NCI-H1092 (cell line): ENCODE measurements around the gene DACT2.
"Not testable (repeated sequence)": the region's sequence is repeated elsewhere in the genome, so short reads cannot be mapped to it uniquely, and the experiment has no call there.

Source experiments
- DNase-seq: peaks from one replicate; lab custom pipeline; 2025; lab: John Stamatoyannopoulos, UW

Gene DACT2, protein sequence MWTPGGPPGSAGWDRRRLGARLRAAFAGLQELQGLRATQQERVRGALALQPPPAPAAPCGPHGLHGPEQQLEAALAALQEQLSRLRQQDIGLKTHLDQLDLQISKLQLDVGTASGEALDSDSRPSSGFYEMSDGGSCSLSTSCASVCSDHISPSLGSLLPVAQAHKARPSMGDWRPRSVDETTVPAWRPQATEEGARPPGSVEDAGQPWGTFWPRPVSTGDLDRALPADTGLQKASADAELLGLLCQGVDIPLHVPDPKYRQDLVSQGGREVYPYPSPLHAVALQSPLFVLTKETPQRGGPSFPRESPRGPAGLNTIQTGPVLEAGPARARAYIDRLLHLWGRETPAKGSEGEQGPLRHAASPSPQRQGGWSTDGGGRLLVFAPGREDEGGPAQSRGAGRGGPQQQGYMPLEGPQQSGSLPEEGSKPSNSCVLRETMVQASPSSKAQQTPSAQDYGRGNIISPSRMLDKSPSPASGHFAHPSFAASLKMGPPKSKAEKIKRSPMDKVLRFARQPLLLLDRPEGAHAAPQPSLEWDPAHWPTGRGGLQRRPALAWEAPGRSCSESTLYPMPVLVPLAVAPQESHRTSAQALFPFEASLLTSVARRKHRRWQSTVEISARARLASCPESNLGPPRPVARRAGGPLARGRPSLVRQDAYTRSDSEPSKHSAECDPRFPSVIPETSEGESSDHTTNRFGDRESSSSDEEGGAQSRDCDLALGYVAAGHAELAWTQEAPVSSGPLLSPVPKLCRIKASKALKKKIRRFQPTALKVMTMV

DNA sequence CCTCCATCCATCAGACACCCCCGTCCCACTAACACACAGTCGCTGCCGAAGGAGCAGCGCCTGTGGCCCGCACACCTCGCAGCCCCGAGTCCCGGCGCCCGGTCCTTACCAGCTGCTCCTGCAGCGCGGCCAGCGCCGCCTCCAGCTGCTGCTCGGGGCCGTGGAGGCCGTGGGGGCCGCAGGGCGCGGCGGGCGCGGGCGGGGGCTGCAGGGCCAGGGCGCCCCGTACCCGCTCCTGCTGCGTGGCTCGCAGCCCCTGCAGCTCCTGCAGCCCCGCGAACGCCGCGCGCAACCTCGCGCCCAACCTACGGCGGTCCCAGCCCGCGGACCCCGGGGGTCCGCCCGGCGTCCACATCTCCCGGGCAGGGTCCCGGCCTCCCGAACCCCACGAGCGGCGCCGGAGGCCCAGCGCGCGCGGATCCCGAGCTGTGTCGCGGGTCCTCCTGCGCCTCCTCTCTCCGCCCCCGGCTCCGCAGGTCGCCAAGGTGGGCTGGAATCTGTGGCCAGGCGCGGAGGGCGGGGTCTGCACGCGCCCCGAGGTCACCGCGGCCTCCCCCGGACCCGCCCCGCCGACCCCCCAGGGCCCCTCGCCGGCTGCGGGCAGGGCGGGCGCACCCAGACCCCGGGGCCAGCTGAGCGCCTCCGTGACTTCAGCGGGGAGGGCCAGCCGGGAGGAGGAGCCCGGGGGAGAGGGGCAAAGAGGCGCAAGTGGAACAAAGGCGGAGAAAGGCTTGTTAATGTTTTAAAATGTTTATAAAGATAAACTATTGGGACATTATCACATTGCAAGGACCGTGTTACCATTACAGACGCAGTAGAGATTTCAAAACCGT lies at the start of gene DACT2:
DACT2 (minus strand) TSS at position 499 of the 833 bp plus-strand sequence; CDS start at position 355, 144 bp downstream.
- DNase-seq, result peak; percentile 25

DNA sequence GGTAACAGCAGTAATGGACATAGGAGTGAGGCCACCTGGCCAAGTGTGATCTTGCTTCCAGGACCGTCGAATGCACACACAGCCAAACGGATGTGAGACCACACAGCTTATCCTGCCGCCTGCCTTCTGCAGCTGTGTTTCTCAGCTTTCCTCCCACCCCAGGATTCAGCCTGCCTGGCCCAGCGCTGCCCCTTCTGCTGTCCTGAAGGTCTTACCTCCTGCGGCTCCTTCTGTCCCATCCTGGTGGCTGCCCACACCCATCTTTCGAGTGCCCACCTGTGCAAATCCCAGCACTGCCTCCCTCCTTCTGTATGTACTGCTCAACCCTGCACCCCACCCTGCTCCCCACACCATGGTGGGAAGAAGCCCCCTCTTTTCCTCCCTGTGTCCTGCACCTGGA lies 49.4 kb upstream of the DACT2 start:
- no peak for DNase-seq

DNA sequence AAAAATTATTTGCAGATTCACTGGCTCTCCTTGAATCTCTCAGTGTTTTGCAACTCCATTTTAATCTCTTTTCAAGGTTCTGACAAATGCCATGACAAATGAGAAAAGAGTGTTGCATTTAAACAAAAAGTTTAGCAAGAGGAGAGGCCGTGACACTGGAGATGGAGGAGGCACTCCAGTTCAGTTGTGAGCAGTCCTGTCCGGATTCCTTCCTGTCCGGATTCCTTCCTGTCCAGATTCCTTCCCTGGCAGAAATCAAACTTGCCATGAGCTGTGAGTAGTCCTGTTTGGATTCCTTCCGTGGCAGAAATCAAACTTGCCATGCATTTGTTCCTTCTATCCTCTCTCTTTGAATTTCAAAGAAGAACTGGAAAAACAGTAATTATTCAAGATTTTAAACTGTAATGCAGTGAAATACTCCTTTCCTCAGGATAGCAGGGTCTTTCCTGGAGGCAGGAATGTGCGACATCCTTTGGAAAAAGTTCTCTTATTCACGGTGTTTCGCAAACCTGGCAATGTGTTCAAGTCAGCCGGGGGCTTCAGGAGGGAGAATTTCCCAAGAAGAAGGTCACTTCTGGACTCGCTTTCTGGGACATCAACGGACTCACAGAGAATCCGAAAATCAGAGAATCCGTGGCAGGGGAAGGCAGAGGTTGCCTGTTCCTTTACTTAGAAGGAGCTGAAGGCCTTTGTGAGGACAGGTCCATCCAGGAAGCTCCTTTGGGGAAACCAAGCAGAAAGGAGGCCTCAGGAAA lies 48.7 kb upstream of the DACT2 start:
- no peak for DNase-seq

DNA sequence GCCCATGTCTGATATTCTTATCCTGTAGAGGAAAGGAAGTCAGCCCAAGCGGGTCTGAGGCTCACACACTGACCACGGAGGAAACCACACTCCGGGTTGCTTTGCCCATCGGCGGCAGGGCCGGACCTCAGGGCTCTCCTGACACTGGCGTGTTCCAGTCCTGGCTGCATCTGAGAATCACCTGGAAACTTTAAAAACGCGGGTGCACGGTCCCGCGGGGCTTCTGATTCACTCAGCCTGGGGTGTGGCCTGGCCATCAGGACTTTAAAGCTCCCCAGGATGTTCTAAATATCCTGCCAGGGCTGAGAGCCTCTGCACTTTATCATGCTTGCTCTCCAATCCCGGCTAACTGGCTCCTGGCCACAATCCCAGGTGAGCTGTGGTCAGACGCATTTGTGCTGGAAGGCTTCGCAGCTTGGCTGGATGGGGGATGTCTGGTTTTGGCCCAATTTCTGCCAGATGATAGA lies 47.7 kb upstream of the DACT2 start:
- no peak for DNase-seq

DNA sequence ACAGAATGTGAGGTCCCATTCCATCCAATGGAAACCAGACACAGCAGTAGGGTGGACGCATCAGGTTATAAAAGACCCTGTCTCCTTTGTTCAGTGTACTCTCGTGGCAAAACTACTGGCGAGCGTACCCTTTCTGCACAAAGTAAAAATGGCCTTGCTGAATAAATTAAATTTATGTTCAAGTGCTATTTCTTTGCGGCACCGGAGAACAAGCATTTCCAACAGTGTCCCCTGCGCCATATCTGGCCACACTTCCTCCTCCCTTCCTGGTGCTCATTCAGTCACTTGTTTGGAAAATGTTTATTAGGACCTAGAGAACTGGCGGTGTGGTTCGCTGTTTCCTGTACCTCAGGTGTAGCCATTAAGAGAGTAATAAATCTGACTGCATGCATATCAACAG lies 46.9 kb upstream of the DACT2 start:
- no peak for DNase-seq

DNA sequence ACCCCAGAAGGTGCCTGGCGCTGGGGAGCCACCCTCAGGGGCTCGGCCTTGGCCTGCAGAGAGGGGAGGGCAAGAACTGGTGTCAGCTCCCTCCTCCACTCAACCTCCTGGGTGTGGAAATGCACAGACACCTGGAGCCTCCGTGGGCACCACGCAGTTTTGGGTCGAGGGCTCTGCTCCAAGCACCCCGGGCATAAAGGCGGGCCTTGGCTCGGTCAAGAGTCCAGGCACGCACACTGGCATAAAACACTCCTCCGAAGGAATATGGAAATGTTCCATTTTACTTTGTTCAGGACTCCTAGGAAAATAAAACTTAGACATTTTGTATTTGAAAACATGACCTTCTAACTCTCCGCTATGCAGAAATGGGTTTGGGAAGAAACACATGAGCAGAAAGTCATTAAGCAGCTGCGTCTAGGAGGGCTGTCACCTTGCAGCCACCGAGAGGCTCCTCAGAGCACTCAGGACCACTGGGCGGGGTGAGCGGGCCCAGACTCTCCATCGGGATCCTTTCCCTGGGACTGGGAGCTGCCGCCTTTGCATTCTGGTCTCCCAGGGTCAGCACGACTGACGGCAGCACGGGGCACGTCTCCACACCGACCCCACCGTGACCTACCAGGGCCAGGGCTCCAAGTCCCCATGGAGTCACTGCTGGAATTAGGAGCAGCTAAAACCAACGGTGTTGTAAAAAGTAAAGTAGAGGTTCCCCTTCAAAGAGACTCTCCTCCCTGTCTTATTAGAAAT lies 46.0 kb upstream of the DACT2 start:
- DNase-seq, result no peak

DNA sequence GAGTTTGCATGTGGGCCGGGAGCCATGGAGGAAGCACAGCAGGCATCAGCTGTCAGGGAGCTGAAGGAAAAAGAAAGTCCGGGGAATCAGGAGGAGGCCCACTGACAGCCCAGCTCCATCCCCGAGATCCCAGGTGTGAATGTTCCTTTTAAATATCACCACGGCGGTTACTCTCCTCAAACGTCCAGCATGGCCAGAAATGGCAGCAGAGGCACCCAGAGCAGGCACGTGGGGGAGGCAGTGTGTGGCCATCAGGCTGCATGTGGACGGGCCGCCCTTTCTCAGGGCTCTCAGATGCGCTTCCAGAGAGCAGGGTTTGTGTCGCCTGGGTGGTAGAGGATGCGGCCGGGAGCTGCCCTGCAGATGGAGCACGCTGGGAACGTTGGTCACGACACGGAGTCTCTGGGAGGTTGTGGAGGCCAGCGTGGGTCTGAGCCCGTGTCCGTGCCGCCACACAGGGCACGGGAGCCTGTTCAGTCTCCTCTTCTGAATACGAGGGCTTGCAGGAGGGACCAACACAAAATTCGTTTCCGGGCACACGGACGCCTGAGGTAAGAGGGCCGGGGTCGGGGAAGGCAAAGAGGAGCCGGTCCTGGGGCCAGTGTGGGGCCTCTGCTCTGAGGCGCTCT lies 45.3 kb upstream of the DACT2 start:
- no peak for DNase-seq

DNA sequence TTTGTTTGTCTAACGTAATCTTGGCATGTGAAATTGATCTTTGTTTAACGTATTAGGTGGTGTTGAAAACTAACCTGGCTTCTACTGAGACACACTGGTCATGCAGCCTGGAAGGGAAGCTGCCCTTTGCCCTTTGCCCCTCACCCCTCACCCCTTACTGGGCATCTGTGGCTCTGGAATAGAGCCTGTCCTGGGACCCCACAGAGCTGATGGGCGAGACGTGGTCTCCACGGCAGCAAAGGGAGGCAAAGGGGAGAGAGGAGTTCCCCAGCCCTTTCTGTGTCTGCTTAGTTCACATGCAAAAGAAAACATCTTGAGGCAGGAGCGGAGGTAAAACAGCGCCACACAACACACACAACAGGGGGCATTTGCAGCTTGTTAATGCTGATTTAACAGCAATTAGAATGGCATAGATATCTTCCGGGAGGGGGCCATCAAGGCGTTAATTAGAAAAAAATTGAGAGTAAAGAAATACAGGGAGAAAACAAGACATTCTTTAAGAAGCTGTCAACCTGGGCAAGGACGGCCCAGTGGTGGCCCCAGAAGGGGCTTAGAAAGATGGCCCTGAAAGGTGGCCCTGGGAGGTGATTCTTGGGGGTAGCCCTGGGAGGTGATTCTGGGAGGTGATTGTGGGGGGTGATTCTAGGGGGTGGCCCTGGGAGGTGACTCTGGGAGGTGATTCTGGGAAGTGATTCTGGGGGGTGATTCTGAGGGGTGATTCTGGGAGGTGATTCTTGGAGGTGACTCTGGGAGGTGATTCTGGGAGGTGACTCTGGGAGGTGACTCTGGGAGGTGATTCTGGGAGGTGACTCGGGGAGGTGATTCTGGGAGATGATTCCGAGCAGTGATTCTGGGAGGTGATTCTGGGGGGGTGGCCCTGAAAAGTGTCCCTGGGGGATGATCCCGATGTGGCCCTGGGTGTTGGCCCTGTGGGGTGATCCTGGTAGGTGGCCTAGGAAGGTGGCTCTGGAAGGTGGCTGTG lies 44.5 kb upstream of the DACT2 start:
- no peak for DNase-seq

DNA sequence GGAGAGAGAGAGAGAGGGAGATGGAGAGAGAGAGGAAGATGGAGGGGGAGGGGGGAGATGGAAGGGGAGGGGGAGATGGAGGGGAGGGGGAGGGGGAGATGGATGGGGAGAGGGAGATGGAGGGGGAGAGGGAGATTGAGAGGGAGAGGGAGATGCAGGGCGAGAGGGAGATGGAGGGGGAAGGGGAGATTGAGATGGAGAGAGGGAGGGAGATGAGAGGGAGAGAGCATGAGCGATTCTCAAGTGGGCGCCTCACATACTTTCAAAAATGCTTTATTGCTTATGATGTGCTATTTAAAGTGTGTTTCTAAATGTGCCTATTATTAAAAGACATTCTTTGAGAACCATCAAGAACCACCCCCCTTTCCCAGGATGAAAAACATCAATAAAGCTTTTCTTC lies 43.7 kb upstream of the DACT2 start:
- no peak for DNase-seq

DNA sequence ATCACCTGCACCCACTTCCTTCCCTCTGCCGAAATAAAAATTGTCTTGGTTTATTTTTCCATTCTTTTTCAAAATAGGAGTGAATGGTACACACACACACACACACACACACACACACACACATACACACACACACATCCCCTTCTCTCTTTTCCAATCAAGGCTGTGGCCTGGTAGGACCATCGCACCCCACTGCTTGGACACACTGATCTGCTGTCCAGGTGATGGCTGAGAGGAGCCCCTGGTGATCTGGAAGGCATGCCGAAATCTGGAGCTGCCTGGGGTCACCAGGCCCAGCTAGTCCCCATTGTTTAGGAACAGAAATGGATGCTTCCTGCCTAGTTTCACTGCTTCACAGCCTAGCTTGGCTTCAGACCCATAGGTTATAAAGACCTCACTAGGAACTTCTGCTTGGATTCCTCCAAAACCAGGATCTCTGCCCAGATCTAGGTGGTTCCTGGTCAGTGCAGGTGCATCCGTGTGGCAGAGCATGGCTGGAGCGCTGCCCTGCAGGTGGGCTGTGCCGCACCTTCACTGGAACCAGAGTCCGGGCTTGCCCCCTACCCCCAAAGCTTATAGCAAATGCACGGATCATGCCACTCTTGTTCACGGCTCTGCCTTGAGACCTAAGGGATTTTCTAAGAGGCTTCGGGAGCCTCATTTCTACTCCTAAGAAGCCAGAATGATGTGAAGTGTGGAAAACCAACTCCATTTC lies 42.9 kb upstream of the DACT2 start:
- DNase-seq, result no peak

DNA sequence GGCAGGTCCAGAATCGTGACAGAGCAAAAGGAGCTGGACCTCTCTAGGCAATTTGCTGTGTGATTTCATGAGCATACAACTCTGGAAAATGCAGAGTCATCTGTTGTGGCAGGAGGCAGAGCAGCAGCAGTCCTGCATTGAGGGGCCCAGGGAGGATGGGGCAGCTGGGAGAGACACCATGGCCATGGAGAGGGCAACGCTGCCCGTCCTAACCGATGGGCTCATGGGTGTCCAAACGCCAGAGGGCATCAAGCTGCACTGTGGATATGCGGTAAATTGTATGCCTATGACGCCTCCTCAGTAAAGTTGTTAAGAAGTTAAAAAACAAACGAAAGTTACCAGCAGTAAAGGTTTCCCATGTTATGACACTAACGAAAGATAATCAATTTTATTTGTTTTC lies 42.2 kb upstream of the DACT2 start:
- no peak for DNase-seq

DNA sequence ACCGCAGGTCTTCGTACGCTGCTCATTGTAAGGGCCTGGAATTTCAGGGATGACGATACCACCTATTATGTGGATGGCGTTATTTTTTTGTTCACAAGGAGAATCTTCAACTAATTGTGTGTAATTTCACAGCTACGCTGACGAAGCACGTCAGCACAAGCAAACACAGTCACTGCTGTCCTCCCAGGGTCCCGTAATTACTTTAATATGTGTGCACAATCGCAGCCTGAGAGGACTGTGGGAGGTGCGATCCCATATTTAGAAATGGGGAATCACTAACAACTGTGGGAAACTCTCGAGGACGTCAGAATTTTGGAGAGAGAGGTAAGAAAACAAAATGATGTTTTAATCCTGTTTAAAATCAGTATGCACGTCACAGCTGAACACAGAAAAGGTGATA lies 40.2 kb upstream of the DACT2 start:
- DNase-seq, result no peak

DNA sequence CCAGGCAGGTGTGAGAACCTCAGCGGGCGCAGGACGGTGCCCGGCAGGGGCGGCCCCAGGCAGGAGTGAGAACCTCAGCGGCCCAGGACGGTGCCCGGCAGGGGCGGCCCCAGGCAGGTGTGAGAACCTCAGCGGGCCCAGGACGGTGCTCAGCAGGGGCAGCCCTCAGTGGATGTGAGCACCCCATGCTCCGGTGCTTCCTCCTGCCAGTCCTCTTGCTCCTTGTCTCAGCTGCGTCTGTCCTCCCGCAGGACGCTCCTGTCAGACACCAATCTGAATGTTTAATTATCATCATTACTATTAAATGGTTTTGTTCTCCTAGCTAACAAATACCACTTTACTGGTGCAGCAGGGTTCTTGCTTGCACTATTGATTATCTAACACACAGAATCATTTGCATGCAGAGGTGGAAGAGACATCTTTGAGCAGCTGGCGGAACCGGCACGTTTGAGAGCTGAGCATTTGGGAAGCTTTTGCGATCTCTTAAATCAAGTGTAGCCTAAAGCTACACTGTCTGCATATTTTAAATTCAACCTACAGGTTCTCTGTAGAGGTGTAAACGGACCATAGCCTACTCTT lies 39.4 kb upstream of the DACT2 start:
- no peak for DNase-seq

DNA sequence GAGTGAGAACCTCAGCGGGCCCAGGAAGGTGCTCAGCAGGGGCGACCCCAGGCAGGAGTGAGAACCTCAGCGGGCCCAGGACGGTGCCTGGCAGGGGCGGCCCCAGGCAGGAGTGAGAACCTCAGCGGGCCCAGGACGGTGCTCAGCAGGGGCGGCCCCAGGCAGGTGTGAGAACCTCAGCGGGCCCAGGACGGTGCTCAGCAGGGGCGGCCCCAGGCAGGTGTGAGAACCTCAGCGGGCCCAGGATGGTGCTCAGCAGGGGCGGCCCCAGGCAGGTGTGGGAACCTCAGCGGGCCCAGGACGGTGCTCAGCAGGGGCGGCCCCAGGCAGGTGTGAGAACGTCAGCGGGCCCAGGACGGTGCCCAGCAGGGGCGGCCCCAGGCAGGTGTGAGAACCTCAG lies 37.3 kb upstream of the DACT2 start:
- DNase-seq, result not testable (repeated sequence)

DNA sequence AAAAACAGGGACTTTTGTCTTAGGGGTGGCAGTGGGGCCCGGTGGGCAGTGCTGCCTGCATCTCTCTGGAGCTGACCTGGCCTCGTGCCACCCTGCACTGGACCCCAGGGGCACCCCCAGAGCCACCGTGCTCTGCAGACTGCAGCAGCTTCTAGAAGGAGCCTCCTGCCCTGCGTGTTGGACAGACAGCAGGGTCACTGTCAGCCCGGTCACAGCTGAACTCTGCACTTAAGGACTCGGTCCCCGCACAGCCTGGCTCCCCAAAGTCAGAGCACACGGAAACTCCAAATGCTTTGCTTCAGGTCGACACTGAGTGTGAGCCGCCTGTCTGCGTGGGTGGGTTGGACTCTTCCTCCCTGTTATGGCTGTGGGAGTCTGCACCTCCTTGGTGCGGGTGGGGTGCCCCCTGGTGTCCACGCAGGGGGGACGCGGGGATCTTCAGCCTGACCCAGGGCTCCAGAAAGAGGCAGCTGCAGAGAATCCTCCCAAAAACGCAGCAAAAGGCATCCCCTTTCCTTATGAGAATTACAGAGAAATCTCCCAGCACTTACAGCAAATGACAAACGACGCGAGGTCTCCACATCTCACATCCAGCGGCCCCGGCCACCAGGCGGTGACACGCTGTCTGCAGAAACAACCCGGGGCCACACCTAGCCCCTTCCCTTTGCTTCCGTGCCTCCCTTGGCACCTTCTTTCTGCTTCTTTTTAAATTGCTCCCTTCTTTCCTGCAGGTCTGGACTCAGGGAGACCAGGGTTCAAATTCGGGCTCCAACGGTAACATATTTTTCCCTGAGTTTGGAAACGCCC lies 36.3 kb upstream of the DACT2 start:
- DNase-seq, result peak; percentile 65

DNA sequence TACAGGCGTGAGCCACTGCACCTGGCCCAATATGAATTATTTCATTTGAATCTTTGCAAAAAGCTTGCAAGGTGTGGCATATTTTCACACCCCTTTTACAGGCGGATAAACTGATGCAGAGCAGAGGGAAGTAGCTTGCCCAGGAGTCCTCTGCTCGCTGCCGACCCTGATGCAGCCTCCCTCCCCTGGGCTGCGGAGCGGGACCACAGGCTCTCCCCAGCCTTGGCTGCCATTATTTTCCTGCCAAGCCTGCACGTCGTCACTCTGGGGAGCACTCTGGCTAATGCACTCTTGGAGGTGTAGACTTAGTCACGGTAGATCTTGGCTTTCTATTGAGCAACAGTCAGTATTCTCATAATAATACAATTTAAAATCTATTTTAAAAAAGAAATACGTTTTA lies 34.8 kb upstream of the DACT2 start:
- no peak for DNase-seq

DNA sequence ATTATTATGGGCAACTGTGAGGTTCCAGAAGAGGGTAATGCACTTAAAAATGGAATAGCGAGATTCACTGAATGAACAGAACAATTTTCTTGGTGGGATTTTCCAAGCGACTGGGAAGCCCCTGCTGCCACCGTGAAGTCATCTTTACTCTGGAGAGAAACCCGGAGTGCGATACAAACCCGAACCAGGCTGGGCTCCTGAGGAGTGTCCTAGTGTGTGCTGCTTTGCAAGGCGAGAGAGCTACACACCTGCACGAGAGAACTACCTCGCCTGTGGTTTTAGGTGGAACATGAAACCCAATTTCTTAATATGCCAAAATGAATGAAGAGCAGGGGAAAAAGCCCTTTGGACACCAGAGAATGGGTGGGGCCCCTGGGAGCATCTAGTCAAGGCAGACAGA lies 33.5 kb upstream of the DACT2 start:
- DNase-seq, result no peak
